HEK293 (cell line): Measurements from ENCODE around the gene RBPJL.

ENCODE experiments used
- CTCF ChIA-PET: fragments of 350-600 bp; formaldehyde crosslinking; extraction: SDS; loops from one replicate; lab custom pipeline; 2021; ENCODE audit warnings: antibody characterized with exemption; lab: Yijun Ruan, JAX
- POLR2A ChIA-PET: fragments of 300-600 bp; formaldehyde crosslinking; extraction: SDS; loops from one replicate; lab custom pipeline; 2020; ENCODE audit warnings: antibody characterized with exemption, inconsistent platforms; lab: Yijun Ruan, JAX
- H3K27ac ChIP-seq: fragments of 200-500 bp; sonication (Bioruptor generic); 2 replicates; pipeline ENCODE4 v1.5.1; 2014; ENCODE audit warnings: low read depth, low read length, control low read depth, inconsistent platforms; ENCODE audit errors: extremely low read depth
- H3K36me3 ChIP-seq, 2 experiments: fragments of 200-500 bp in 1 of 2; sonication (Bioruptor generic) in 1 of 2; 1 replicate in 1 of 2; 2 replicates in 1 of 2; pipeline ENCODE4 v1.5.1; 2014 to 2017; ENCODE audit warnings: inconsistent platforms in 2 of 2, low read length in 2 of 2; ENCODE audit not compliant: control insufficient read depth in 2 of 2, insufficient read depth in 1 of 2
- H3K4me1 ChIP-seq: fragments of 200-500 bp; sonication (Bioruptor generic); 2 replicates; pipeline ENCODE4 v1.5.1; 2014; ENCODE audit warnings: mild to moderate bottlenecking, low read length, inconsistent platforms; ENCODE audit not compliant: control insufficient read depth, insufficient read depth
- H3K4me3 ChIP-seq: 2 replicates; pipeline ENCODE4 v1.5.1; 2011; ENCODE audit warnings: low read depth, mild to moderate bottlenecking, control low read depth, low read length, moderate library complexity
- H3K9me3 ChIP-seq: fragments of 200-500 bp; sonication (Bioruptor generic); 2 replicates; pipeline ENCODE4 v1.5.1; 2014; ENCODE audit warnings: low read depth, low read length, inconsistent platforms; ENCODE audit not compliant: control insufficient read depth, insufficient read depth
- KLF1 ChIP-seq: fragments of 450-650 bp; formaldehyde crosslinking; IDR thresholded peaks from 2 replicates; pipeline ENCODE4 v1.5.1; 2016; ENCODE audit warnings: missing biosample characterization, missing genetic modification characterization
- KLF9 ChIP-seq: fragments of 450-650 bp; formaldehyde crosslinking; IDR thresholded peaks from 2 replicates; pipeline ENCODE4 v1.5.1; 2016; ENCODE audit warnings: missing biosample characterization, missing genetic modification characterization, low read depth
- ZBTB1 ChIP-seq: fragments of 450-650 bp; formaldehyde crosslinking; IDR thresholded peaks from 2 replicates; pipeline ENCODE4 v1.5.1; 2016; ENCODE audit warnings: missing biosample characterization, missing genetic modification characterization
- ZBTB17 ChIP-seq: fragments of 450-650 bp; formaldehyde crosslinking; IDR thresholded peaks from 2 replicates; pipeline ENCODE4 v1.5.1; 2016; ENCODE audit warnings: missing biosample characterization, missing genetic modification characterization
- ZFP37 ChIP-seq: fragments of 450-650 bp; formaldehyde crosslinking; IDR thresholded peaks from 2 replicates; pipeline ENCODE4 v1.5.1; 2016; ENCODE audit warnings: missing biosample characterization, missing genetic modification characterization
- ZFP41 ChIP-seq: fragments of 450-650 bp; formaldehyde crosslinking; IDR thresholded peaks from 2 replicates; pipeline ENCODE4 v1.5.1; 2016; ENCODE audit warnings: missing biosample characterization, missing genetic modification characterization, borderline replicate concordance
- ZIC2 ChIP-seq: fragments of 450-650 bp; formaldehyde crosslinking; IDR thresholded peaks from 2 replicates; pipeline ENCODE4 v1.5.1; 2016; ENCODE audit warnings: missing biosample characterization, missing genetic modification characterization
- ZNF146 ChIP-seq: fragments of 450-650 bp; formaldehyde crosslinking; IDR thresholded peaks from 2 replicates; pipeline ENCODE4 v1.5.1; 2016; ENCODE audit warnings: missing biosample characterization, missing genetic modification characterization
- ZNF16 ChIP-seq: fragments of 450-650 bp; formaldehyde crosslinking; IDR thresholded peaks from 2 replicates; pipeline ENCODE4 v1.5.1; 2016; ENCODE audit warnings: low read depth, missing biosample characterization, missing genetic modification characterization
- ZNF211 ChIP-seq: fragments of 450-650 bp; formaldehyde crosslinking; IDR thresholded peaks from 2 replicates; pipeline ENCODE4 v1.5.1; 2016; ENCODE audit warnings: low read depth, missing biosample characterization, missing genetic modification characterization
- ZNF354C ChIP-seq: fragments of 450-650 bp; formaldehyde crosslinking; IDR thresholded peaks from 2 replicates; pipeline ENCODE4 v1.5.1; 2016; ENCODE audit warnings: missing biosample characterization, missing genetic modification characterization, low read depth, borderline replicate concordance
- ZNF48 ChIP-seq: fragments of 450-650 bp; formaldehyde crosslinking; IDR thresholded peaks from 2 replicates; pipeline ENCODE4 v1.5.1; 2016; ENCODE audit warnings: missing biosample characterization, missing genetic modification characterization
- ZNF544 ChIP-seq: fragments of 450-650 bp; formaldehyde crosslinking; IDR thresholded peaks from 2 replicates; pipeline ENCODE4 v1.5.0; 2017; ENCODE audit warnings: missing biosample characterization, missing genetic modification characterization
- ZNF549 ChIP-seq: fragments of 450-650 bp; IDR thresholded peaks from 2 replicates; pipeline ENCODE4 v1.5.1; 2018; ENCODE audit warnings: missing biosample characterization, missing genetic modification characterization, mild to moderate bottlenecking, inconsistent platforms, moderate library complexity
- ZNF555 ChIP-seq: fragments of 450-650 bp; formaldehyde crosslinking; conservative IDR thresholded peaks from 2 replicates; pipeline ENCODE4 v1.5.1; 2017; ENCODE audit warnings: missing biosample characterization, mild to moderate bottlenecking, missing genetic modification characterization, inconsistent platforms
- ZNF747 ChIP-seq: fragments of 450-650 bp; formaldehyde crosslinking; IDR thresholded peaks from 2 replicates; pipeline ENCODE4 v1.5.1; 2016; ENCODE audit warnings: missing biosample characterization, missing genetic modification characterization
- ZNF791 ChIP-seq: fragments of 450-650 bp; formaldehyde crosslinking; IDR thresholded peaks from 2 replicates; pipeline ENCODE4 v1.5.1; 2016; ENCODE audit warnings: missing biosample characterization, missing genetic modification characterization
- TF ChIP-seq, protein P1 (sequence below): fragments of 450-650 bp; formaldehyde crosslinking; IDR thresholded peaks from 2 replicates; pipeline ENCODE4 v1.5.1; 2016; ENCODE audit warnings: missing biosample characterization, missing genetic modification characterization
- TF ChIP-seq, protein P2 (sequence below): fragments of 450-650 bp; formaldehyde crosslinking; IDR thresholded peaks from 2 replicates; pipeline ENCODE4 v1.5.1; 2016; ENCODE audit warnings: missing biosample characterization, missing genetic modification characterization
- TF ChIP-seq, protein P3 (sequence below): fragments of 450-650 bp; formaldehyde crosslinking; IDR thresholded peaks from 2 replicates; pipeline ENCODE4 v1.5.1; 2016; ENCODE audit warnings: missing biosample characterization, missing genetic modification characterization
- TF ChIP-seq, protein P4 (sequence below): fragments of 450-650 bp; formaldehyde crosslinking; IDR thresholded peaks from 2 replicates; pipeline ENCODE4 v1.5.1; 2017; ENCODE audit warnings: missing biosample characterization, missing genetic modification characterization
- TF ChIP-seq, protein P5 (sequence below): fragments of 450-650 bp; formaldehyde crosslinking; IDR thresholded peaks from 2 replicates; pipeline ENCODE4 v1.5.1; 2016; ENCODE audit warnings: missing biosample characterization, missing genetic modification characterization

Gene RBPJL

DNA sequence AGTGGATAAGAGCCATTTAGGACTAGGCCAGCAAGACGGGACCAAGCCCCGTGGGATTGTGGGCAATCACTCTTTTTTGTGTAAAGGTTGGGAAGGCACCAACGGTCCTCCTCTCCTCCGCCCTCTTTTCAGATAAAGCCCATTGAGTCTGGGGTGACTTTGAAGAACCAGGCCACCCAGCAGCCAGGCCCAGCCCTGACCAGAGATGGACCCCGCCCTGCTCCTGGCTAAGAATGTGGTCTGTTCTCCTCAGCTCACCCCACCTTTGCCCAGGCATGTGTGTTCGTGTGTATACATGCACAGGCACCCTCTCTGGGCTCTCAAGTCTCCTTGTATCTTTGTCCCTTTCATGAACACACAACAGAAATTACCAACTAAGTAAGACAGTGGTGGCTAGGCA, 32.4 kb downstream of the RBPJL start:
- POLR2A ChIA-PET = interaction anchor here (4.1 kb wide), 1 partner anchor 9 kb away, joined by 19 read pairs; the partner anchor contains the start of gene SDC4
- peaks cover 26% of the 10 kb centered on the region for H3K4me1 ChIP-seq
- no peak overlapping the region for H3K27ac ChIP-seq

DNA sequence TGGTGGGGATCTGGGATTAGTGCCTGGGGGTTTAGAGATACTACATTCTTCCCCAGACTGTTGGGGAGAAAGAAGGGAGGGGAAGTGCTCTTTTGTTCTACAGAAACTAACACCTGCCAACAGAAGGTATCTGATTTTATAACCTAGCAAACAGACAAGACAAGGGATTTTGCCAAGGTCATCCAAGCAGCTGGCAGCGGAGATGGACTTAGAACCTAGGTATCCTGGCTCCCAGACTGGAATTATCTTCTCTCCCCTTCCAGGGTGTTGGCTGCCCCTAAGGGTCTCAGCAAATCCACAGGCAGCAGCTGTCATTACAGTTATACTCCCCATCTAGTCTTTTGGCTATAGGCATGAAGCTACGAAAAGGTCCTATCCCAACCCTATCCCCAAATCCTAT, 33.2 kb downstream of the RBPJL start:
- Histone ChIP-seq H3K4me1 (peaks cover 31% of the 10 kb centered on the region), H3K36me3 (peaks cover 0 to 18% of the 10 kb centered on the region in 2 experiments; a peak in 1 of 3 replicates), H3K9me3 (no peaks in the 10 kb centered on the region), H3K4me3 (no peak overlapping the region), H3K27ac (no peak overlapping the region)
- TF ChIP-seq ZNF146 (tag by site-specific recombination) (no peak), ZNF549 (tag by site-specific recombination) (no peak)
- ChIA-PET CTCF (interaction anchor here (1.0 kb wide), 1 partner anchor 23 kb away, joined by 4 read pairs; the partner anchor contains the start of gene SYS1), POLR2A (interaction anchor here (0.9 kb wide), 1 partner anchor 9 kb away, joined by 3 read pairs; no protein-coding TSS in a partner anchor)

More for the DNA sequence above, 32.4 kb downstream of the RBPJL start:
- Histone ChIP-seq H3K4me3 (no peak overlapping the region), H3K36me3 (peaks cover 0 to 19% of the 10 kb centered on the region in 2 experiments; a peak in 2 of 3 replicates), H3K9me3 (no peaks in the 10 kb centered on the region)
- CTCF ChIA-PET = interaction anchor here (1.0 kb wide), 1 partner anchor 24 kb away, joined by 4 read pairs; the partner anchor contains the start of gene SYS1
- TF ChIP-seq ZNF48 (no peak), ZIC2 (tag by site-specific recombination) (no peak), ZBTB1 (no peak), ZNF544 (tag by site-specific recombination) (no peak), KLF1 (tag by site-specific recombination) (peak; percentile 62)
- TF ChIP-seq, protein P1, sequence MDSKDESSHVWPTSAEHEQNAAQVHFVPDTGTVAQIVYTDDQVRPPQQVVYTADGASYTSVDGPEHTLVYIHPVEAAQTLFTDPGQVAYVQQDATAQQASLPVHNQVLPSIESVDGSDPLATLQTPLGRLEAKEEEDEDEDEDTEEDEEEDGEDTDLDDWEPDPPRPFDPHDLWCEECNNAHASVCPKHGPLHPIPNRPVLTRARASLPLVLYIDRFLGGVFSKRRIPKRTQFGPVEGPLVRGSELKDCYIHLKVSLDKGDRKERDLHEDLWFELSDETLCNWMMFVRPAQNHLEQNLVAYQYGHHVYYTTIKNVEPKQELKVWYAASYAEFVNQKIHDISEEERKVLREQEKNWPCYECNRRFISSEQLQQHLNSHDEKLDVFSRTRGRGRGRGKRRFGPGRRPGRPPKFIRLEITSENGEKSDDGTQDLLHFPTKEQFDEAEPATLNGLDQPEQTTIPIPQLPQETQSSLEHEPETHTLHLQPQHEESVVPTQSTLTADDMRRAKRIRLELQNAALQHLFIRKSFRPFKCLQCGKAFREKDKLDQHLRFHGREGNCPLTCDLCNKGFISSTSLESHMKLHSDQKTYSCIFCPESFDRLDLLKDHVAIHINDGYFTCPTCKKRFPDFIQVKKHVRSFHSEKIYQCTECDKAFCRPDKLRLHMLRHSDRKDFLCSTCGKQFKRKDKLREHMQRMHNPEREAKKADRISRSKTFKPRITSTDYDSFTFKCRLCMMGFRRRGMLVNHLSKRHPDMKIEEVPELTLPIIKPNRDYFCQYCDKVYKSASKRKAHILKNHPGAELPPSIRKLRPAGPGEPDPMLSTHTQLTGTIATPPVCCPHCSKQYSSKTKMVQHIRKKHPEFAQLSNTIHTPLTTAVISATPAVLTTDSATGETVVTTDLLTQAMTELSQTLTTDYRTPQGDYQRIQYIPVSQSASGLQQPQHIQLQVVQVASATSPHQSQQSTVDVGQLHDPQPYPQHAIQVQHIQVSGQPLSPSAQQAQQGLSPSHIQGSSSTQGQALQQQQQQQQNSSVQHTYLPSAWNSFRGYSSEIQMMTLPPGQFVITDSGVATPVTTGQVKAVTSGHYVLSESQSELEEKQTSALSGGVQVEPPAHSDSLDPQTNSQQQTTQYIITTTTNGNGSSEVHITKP = no peak

DNA sequence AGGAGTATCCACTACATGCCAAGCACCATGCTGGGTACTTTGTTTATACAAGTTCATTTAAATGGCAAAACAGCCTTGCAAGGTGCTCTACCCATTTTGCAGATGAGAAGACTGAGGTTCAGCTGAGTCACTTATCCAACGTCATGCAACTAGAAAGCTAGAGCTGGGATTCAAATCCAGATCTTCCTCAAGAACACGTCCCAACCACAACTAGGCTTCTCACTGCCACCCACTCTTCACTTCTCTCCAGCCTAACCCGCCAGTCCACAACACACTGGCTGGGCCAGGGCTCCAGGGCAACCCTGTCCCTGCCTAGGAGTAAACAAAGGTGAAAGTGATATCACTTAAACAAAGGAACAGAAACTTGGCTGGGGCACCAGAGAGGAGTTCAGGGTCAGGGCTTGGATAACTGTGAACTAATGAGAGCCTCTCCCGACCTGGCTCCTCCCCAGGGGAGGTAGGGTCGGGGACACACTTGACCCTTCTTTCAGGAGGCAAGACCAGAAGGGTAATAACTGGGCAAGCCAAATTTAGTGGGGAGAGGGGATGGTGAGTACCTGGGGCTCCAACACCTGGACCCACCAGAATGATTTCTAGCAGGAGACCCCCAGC, 33.7 kb downstream of the RBPJL start:
- H3K9me3 ChIP-seq = no peaks in the 10 kb centered on the region
- H3K36me3 ChIP-seq = peaks cover 0 to 15% of the 10 kb centered on the region in 2 experiments; a peak in 1 of 3 replicates
- CTCF ChIA-PET = interaction anchor here (1.6 to 1.7 kb wide), 2 partner anchors 34 to 110 kb away, joined by 4 read pairs; no protein-coding TSS in a partner anchor
- H3K4me3 ChIP-seq = no peak overlapping the region
- POLR2A ChIA-PET = interaction anchor here (0.9 kb wide), 1 partner anchor 8 kb away, joined by 3 read pairs; no protein-coding TSS in a partner anchor
- peaks cover 31% of the 10 kb centered on the region for H3K4me1 ChIP-seq
- H3K27ac ChIP-seq = no peak overlapping the region
- TF ChIP-seq ZNF211 (tag by site-specific recombination) = no peak
- TF ChIP-seq, protein P2, sequence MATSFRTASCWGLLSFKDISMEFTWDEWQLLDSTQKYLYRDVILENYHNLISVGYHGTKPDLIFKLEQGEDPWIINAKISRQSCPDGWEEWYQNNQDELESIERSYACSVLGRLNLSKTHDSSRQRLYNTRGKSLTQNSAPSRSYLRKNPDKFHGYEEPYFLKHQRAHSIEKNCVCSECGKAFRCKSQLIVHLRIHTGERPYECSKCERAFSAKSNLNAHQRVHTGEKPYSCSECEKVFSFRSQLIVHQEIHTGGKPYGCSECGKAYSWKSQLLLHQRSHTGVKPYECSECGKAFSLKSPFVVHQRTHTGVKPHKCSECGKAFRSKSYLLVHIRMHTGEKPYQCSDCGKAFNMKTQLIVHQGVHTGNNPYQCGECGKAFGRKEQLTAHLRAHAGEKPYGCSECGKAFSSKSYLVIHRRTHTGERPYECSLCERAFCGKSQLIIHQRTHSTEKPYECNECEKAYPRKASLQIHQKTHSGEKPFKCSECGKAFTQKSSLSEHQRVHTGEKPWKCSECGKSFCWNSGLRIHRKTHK (tag by site-specific recombination) = no peak
- no peak for TF ChIP-seq ZFP41
- TF ChIP-seq, protein P3, sequence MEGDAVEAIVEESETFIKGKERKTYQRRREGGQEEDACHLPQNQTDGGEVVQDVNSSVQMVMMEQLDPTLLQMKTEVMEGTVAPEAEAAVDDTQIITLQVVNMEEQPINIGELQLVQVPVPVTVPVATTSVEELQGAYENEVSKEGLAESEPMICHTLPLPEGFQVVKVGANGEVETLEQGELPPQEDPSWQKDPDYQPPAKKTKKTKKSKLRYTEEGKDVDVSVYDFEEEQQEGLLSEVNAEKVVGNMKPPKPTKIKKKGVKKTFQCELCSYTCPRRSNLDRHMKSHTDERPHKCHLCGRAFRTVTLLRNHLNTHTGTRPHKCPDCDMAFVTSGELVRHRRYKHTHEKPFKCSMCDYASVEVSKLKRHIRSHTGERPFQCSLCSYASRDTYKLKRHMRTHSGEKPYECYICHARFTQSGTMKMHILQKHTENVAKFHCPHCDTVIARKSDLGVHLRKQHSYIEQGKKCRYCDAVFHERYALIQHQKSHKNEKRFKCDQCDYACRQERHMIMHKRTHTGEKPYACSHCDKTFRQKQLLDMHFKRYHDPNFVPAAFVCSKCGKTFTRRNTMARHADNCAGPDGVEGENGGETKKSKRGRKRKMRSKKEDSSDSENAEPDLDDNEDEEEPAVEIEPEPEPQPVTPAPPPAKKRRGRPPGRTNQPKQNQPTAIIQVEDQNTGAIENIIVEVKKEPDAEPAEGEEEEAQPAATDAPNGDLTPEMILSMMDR (tag by site-specific recombination) = no peak
- TF ChIP-seq, protein P4, sequence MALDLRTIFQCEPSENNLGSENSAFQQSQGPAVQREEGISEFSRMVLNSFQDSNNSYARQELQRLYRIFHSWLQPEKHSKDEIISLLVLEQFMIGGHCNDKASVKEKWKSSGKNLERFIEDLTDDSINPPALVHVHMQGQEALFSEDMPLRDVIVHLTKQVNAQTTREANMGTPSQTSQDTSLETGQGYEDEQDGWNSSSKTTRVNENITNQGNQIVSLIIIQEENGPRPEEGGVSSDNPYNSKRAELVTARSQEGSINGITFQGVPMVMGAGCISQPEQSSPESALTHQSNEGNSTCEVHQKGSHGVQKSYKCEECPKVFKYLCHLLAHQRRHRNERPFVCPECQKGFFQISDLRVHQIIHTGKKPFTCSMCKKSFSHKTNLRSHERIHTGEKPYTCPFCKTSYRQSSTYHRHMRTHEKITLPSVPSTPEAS (tag by site-specific recombination) = no peak
- TF ChIP-seq, protein P5, sequence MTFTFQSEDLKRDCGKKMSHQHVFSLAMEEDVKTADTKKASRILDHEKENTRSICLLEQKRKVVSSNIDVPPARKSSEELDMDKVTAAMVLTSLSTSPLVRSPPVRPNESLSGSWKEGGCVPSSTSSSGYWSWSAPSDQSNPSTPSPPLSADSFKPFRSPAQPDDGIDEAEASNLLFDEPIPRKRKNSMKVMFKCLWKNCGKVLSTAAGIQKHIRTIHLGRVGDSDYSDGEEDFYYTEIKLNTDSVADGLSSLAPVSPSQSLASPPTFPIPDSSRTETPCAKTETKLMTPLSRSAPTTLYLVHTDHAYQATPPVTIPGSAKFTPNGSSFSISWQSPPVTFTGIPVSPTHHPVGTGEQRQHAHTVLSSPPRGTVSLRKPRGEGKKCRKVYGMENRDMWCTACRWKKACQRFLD (tag by site-specific recombination) = no peak
- no peak for TF ChIP-seq ZFP37 (tag by site-specific recombination)
- TF ChIP-seq ZNF791 = no peak
- TF ChIP-seq ZNF555 (tag by site-specific recombination) = no peak
- no peak for TF ChIP-seq ZNF747
- no peak for TF ChIP-seq ZNF16 (tag by site-specific recombination)
- no peak for TF ChIP-seq ZNF354C (tag by site-specific recombination)
- no peak for TF ChIP-seq KLF9 (tag by site-specific recombination)
- TF ChIP-seq ZBTB17 (tag by site-specific recombination) = no peak
